GM23338 (cell line): ENCODE results near the gene HLA-DPA1. TPM values are rescaled to one million over a fixed set of nuclear protein-coding genes. Genes with fewer than 3 reads are reported as not detected.

Experiments
- ATAC-seq: fragments of 200-7000 bp; cut with Tn5 transposase; 3 replicates; pipeline ENCODE4 v1.9.1; 2020
- DNase-seq: peaks from one replicate; pipeline ENCODE4 v3.0.0-alpha.2; 2015; ENCODE audit warnings: low spot score
- H2AFZ ChIP-seq: fragments of 200-600 bp; sonication (generic); 2 replicates; pipeline ENCODE4 v1.8.0; 2016; ENCODE audit warnings: antibody characterized with exemption, mild to moderate bottlenecking, moderate library complexity
- H3F3A ChIP-seq: fragments of 200-600 bp; sonication (generic); replicated peaks from 2 replicates; pipeline ENCODE4 v1.8.0; 2017; ENCODE audit warnings: antibody characterized with exemption, mixed run types, low read depth
- H3K27ac ChIP-seq: fragments of 200-600 bp; sonication (generic); 2 replicates; pipeline ENCODE4 v1.6.1; 2016; ENCODE audit warnings: low read depth
- H3K27me3 ChIP-seq: fragments of 200-600 bp; sonication (generic); 2 replicates; pipeline ENCODE4 v1.8.0; 2016; ENCODE audit warnings: mild to moderate bottlenecking, mixed run types, moderate library complexity; ENCODE audit not compliant: insufficient read depth
- H3K36me3 ChIP-seq: fragments of 200-600 bp; sonication (generic); 2 replicates; pipeline ENCODE4 v1.8.0; 2016; ENCODE audit warnings: mild to moderate bottlenecking; ENCODE audit not compliant: insufficient read depth
- H3K4me1 ChIP-seq: fragments of 200-600 bp; sonication (generic); 2 replicates; pipeline ENCODE4 v1.8.0; 2016; ENCODE audit warnings: mild to moderate bottlenecking, moderate library complexity; ENCODE audit not compliant: insufficient read depth
- H3K4me2 ChIP-seq: fragments of 200-600 bp; sonication (generic); 2 replicates; pipeline ENCODE4 v1.7.1; 2017; ENCODE audit warnings: mixed run types
- H3K4me3 ChIP-seq: fragments of 200-600 bp; sonication (generic); 2 replicates; pipeline ENCODE4 v1.6.1; 2016; ENCODE audit warnings: mixed run types
- H3K79me2 ChIP-seq: fragments of 200-600 bp; sonication (generic); replicated peaks from 2 replicates; pipeline ENCODE4 v1.8.0; 2017; ENCODE audit warnings: mild to moderate bottlenecking; ENCODE audit not compliant: insufficient read depth
- H3K9me2 ChIP-seq: fragments of 200-600 bp; sonication (generic); 2 replicates; pipeline ENCODE4 v1.8.0; 2017; ENCODE audit not compliant: insufficient read depth
- H4K20me1 ChIP-seq: fragments of 200-600 bp; sonication (generic); replicated peaks from 2 replicates; pipeline ENCODE4 v1.8.0; 2017; ENCODE audit warnings: mild to moderate bottlenecking; ENCODE audit not compliant: insufficient read depth
- H3K27ac Mint-ChIP-seq: 2 replicates; pipeline ENCODE4 v1.8.0; 2020; ENCODE audit warnings: inconsistent platforms, mild to moderate bottlenecking, moderate library complexity, mixed read lengths
- H3K27me3 Mint-ChIP-seq: 3 replicates; pipeline ENCODE4 v1.8.0; 2022; ENCODE audit warnings: low read depth, mild to moderate bottlenecking, moderate library complexity, mixed read lengths, inconsistent platforms; ENCODE audit not compliant: insufficient read depth, poor library complexity
- H3K36me3 Mint-ChIP-seq: 3 replicates; pipeline ENCODE4 v1.8.0; 2021; ENCODE audit warnings: low read depth, mild to moderate bottlenecking, inconsistent platforms, moderate library complexity, mixed read lengths
- H3K4me1 Mint-ChIP-seq: 3 replicates; pipeline ENCODE4 v1.8.0; 2020; ENCODE audit warnings: mild to moderate bottlenecking, inconsistent platforms, mixed read lengths
- H3K4me3 Mint-ChIP-seq: 3 replicates; pipeline ENCODE4 v1.8.0; 2021; ENCODE audit warnings: moderate library complexity, mild to moderate bottlenecking, inconsistent platforms, mixed read lengths
- H3K9me3 Mint-ChIP-seq: 3 replicates; pipeline ENCODE4 v1.8.0; 2020; ENCODE audit warnings: moderate library complexity, mild to moderate bottlenecking, inconsistent platforms, mixed read lengths
- CREB1 ChIP-seq: fragments of 250-450 bp; sonication (Bioruptor Pico); IDR thresholded peaks from 2 replicates; pipeline ENCODE4 v1.5.0; 2020; ENCODE audit warnings: low read depth, mild to moderate bottlenecking, moderate library complexity
- EZH2phosphoT487 ChIP-seq: fragments of 200-600 bp; sonication (generic); IDR thresholded peaks from one replicate; pipeline ENCODE4 v1.8.1; 2018; ENCODE audit warnings: antibody characterized with exemption; ENCODE audit not compliant: unreplicated experiment
- JUNB ChIP-seq: IDR thresholded peaks from one replicate; pipeline ENCODE4 v1.6.1; 2016; ENCODE audit warnings: antibody characterized with exemption; ENCODE audit not compliant: unreplicated experiment
- POLR2AphosphoS5 ChIP-seq: IDR thresholded peaks from 2 replicates; pipeline ENCODE4 v1.6.1; 2016; ENCODE audit warnings: antibody characterized with exemption, low read depth
- polyA plus RNA-seq: library from polyadenylated mRNA; unstranded; fragments of >200 nt; fragmentation: Nextera tagmentation; extraction: Ambion mirVana; gene quantifications from 2 replicates; pipeline ENCODE4 v1.2.1, GENCODE V29; 2016
- total RNA-seq: library from RNA; depleted of rRNA; stranded (reverse); fragments of >200 nt; shearing (Covaris generic); gene quantifications from 2 replicates; pipeline ENCODE4 v1.2.3, GENCODE V29; 2014
- TF ChIP-seq, protein P1 (sequence below): IDR thresholded peaks from one replicate; pipeline ENCODE4 v1.6.1; 2018; ENCODE audit warnings: antibody characterized with exemption; ENCODE audit not compliant: unreplicated experiment
- TF ChIP-seq, protein P2 (sequence below): IDR thresholded peaks from 2 replicates; pipeline ENCODE4 v1.6.1; 2016; ENCODE audit warnings: antibody characterized with exemption
- TF ChIP-seq, protein P3 (sequence below), 2 experiments: fragments of 200-600 bp in 1 of 2; sonication (generic) in 1 of 2; conservative IDR thresholded peaks; 2 replicates each; pipeline versions ENCODE4 v1.5.1 to v1.6.1; 2016 to 2017; ENCODE audit warnings: antibody characterized with exemption in 2 of 2, low read depth in 2 of 2, mild to moderate bottlenecking in 2 of 2, moderate library complexity in 1 of 2

Gene HLA-DPA1
- total and polyA plus RNA-seq, 2 experiments from 2014 or later: 4.1 to 6.9 TPM

DNA sequence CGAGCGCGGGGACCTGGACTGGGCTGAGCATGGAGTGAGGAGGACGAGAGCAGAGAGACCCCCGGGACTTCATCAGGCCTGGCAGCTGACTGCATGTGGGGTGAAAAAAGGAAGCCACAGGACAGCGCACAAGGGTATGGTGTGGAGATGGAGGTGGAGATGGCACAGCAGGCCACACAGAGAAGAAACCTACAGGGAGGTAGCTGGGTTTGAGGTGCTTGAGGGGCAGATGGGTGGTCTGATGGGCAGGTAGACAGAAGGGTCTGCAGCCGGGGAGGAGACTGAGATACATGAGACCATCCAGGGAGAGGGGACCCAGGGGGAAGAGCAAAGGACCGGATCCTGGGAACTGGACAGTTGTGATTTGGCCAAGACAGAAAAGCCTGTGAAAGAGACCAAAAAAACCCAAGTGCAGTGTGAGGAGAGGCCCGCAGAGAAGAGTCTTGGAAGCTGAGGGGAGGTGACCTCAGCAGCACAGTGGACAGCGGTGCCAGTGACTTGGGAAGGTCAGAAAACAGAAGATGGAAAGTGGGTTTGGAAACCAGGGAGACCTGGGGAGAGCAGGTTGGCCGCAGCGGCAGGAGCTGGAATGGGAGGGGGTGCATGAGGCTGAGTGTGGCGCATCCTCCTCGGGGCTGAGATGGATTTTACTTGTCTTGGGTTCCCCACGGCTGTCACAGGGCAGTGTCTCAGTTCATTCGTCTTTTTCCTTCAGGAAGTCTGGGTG is 7.8 kb upstream of the HLA-DPA1 start (continued):
- TF ChIP-seq, protein P1, sequence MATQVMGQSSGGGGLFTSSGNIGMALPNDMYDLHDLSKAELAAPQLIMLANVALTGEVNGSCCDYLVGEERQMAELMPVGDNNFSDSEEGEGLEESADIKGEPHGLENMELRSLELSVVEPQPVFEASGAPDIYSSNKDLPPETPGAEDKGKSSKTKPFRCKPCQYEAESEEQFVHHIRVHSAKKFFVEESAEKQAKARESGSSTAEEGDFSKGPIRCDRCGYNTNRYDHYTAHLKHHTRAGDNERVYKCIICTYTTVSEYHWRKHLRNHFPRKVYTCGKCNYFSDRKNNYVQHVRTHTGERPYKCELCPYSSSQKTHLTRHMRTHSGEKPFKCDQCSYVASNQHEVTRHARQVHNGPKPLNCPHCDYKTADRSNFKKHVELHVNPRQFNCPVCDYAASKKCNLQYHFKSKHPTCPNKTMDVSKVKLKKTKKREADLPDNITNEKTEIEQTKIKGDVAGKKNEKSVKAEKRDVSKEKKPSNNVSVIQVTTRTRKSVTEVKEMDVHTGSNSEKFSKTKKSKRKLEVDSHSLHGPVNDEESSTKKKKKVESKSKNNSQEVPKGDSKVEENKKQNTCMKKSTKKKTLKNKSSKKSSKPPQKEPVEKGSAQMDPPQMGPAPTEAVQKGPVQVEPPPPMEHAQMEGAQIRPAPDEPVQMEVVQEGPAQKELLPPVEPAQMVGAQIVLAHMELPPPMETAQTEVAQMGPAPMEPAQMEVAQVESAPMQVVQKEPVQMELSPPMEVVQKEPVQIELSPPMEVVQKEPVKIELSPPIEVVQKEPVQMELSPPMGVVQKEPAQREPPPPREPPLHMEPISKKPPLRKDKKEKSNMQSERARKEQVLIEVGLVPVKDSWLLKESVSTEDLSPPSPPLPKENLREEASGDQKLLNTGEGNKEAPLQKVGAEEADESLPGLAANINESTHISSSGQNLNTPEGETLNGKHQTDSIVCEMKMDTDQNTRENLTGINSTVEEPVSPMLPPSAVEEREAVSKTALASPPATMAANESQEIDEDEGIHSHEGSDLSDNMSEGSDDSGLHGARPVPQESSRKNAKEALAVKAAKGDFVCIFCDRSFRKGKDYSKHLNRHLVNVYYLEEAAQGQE: no peak
- TF ChIP-seq JUNB (no peak), CREB1 (CRISPR knock-in tag) (no peak), EZH2phosphoT487 (no peak), POLR2AphosphoS5 (no peak)
- TF ChIP-seq, protein P2, sequence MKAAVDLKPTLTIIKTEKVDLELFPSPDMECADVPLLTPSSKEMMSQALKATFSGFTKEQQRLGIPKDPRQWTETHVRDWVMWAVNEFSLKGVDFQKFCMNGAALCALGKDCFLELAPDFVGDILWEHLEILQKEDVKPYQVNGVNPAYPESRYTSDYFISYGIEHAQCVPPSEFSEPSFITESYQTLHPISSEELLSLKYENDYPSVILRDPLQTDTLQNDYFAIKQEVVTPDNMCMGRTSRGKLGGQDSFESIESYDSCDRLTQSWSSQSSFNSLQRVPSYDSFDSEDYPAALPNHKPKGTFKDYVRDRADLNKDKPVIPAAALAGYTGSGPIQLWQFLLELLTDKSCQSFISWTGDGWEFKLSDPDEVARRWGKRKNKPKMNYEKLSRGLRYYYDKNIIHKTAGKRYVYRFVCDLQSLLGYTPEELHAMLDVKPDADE: no peak

DNA sequence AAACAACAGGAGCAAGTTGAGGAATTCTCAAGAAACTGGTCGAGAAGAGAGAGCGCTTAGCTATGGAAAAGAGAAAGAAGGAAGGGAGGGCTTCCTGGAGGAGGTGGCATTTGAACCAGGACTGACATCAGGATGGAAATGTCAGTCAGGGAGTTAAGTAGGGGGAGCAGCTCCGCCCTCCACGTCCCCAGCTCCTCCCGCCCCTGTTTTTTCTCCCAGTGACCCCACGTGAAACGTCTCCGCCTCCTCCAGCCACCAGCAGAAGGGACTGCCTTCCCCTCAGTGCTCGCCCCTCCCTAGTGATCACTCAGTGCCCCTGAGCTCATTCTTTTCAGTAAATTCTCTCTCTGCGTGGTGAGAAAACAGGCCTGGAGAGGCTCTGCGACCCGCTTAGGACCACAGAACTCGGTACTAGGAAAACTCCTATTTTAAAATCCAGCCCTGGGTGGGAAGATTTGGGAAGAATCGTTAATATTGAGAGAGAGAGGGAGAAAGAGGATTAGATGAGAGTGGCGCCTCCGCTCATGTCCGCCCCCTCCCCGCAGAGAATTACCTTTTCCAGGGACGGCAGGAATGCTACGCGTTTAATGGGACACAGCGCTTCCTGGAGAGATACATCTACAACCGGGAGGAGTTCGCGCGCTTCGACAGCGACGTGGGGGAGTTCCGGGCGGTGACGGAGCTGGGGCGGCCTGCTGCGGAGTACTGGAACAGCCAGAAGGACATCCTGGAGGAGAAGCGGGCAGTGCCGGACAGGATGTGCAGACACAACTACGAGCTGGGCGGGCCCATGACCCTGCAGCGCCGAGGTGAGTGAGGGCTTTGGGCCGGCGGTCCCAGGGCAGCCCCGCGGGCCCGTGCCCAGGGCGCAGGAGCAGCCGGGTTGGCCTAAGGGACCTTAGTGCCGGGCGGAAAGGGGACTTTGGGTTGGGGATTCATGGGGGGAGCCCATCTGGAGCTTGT is 7.0 kb upstream of the HLA-DPA1 start:
- Histone ChIP-seq H3K4me1 (peaks cover 4% of the 10 kb centered on the region; the same call in 1 of the 2 replicates), H3K9me2 (peaks cover 8% of the 10 kb centered on the region; the same call in 1 of the 2 replicates), H3K4me2 (peak overlapping the region; percentile 77), H2AFZ (peak overlapping the region; percentile 83), H4K20me1 (no peaks in the 10 kb centered on the region), H3F3A (0 out of 2 replicates have a peak, but pooled peaks cover 3% of the 10 kb centered on the region), H3K36me3 (no peaks in the 10 kb centered on the region), H3K4me3 (peak overlapping the region; percentile 58), H3K27ac (peak overlapping the region; percentile 88; the same call in 1 of the 2 replicates), H3K27me3 (peaks cover 5% of the 10 kb centered on the region), H3K79me2 (no peaks in the 10 kb centered on the region)
- Mint-ChIP-seq H3K4me1 (peaks cover 30% of the 10 kb centered on the region), H3K9me3 (no peaks in the 10 kb centered on the region; the same call in 2 of the 3 replicates), H3K27me3 (peaks cover 13% of the 10 kb centered on the region), H3K4me3 (peak overlapping the region; percentile 86), H3K27ac (peak overlapping the region; percentile 58), H3K36me3 (peaks cover 14% of the 10 kb centered on the region)
- TF ChIP-seq POLR2AphosphoS5: peak; percentile 69
- TF ChIP-seq, protein P3, sequence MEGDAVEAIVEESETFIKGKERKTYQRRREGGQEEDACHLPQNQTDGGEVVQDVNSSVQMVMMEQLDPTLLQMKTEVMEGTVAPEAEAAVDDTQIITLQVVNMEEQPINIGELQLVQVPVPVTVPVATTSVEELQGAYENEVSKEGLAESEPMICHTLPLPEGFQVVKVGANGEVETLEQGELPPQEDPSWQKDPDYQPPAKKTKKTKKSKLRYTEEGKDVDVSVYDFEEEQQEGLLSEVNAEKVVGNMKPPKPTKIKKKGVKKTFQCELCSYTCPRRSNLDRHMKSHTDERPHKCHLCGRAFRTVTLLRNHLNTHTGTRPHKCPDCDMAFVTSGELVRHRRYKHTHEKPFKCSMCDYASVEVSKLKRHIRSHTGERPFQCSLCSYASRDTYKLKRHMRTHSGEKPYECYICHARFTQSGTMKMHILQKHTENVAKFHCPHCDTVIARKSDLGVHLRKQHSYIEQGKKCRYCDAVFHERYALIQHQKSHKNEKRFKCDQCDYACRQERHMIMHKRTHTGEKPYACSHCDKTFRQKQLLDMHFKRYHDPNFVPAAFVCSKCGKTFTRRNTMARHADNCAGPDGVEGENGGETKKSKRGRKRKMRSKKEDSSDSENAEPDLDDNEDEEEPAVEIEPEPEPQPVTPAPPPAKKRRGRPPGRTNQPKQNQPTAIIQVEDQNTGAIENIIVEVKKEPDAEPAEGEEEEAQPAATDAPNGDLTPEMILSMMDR (conservative IDR thresholded peaks at IDR 0.05; ENCODE audit: low read depth in 2 of 2): no peak
- DNase-seq (peak; percentile 88), ATAC-seq (peak; percentile 86)
